ENCODE measurements around the gene TMEM170B. TPM values are rescaled to one million over a fixed set of nuclear protein-coding genes. Genes with fewer than 3 reads are reported as not detected.
A peak's percentile ranks its signal among the peaks of the same experiment; 100 is the strongest.

The TMEM170B gene
- total and polyA plus RNA-seq, 5 donors = 1.8 to 5.7 (median 5.2) TPM

GRCh38 chr6:11552442-11552841 lies 14.9 kb downstream of the TMEM170B start:
- Histone ChIP-seq H3K9me3 (ENCODE audit: control insufficient read depth, low read length) (peaks cover 1% of the 10 kb centered on the region), H3K27me3 (ENCODE audit: control insufficient read depth, insufficient read depth) (no peaks in the 10 kb centered on the region), H3K4me3 (ENCODE audit: low read length) (no peak overlapping the region), H3K27ac (ENCODE audit: low read length) (no peak overlapping the region), H3K4me1 (ENCODE audit: control insufficient read depth, insufficient read depth, low read length) (no peaks in the 10 kb centered on the region)
- intact Hi-C loops (cut with DNase I) = no loop called here
- DNase-seq (no peak), ATAC-seq (no peak)

GRCh38 chr6:11553824-11554223 lies 16.3 kb downstream of the TMEM170B start:
- H3K4me3 ChIP-seq (ENCODE audit: low read length) = no peak overlapping the region
- intact Hi-C loops (cut with DNase I) = no loop called here

GRCh38 chr6:11556309-11556708 lies 18.8 kb downstream of the TMEM170B start:
- H3K27ac ChIP-seq (ENCODE audit: low read length) = no peak overlapping the region

More at GRCh38 chr6:11553824-11554223, 16.3 kb downstream of the TMEM170B start:
- Histone ChIP-seq H3K27ac (ENCODE audit: low read length) (no peak overlapping the region), H3K27me3 (ENCODE audit: control insufficient read depth, insufficient read depth) (no peaks in the 10 kb centered on the region), H3K9me3 (ENCODE audit: control insufficient read depth, low read length) (peaks cover 1% of the 10 kb centered on the region), H3K4me1 (ENCODE audit: control insufficient read depth, insufficient read depth, low read length) (no peaks in the 10 kb centered on the region)
- 79% methylated on average over 3 of the region's 3 CpGs for WGBS
- no peak for ATAC-seq
- DNase-seq = no peak

GRCh38 chr6:11563793-11564192 lies 26.2 kb downstream of the TMEM170B start:
- ATAC-seq = no peak
- intact Hi-C loops (cut with DNase I) = no loop called here
- H3K27ac ChIP-seq (ENCODE audit: low read length) = no peak overlapping the region
- no peak for DNase-seq
- 82% methylated on average over 3 of the region's 3 CpGs for WGBS
- H3K4me1 ChIP-seq (ENCODE audit: control insufficient read depth, insufficient read depth, low read length) = peaks cover 2% of the 10 kb centered on the region
- no peaks in the 10 kb centered on the region for H3K27me3 ChIP-seq (ENCODE audit: control insufficient read depth, insufficient read depth)
- H3K9me3 ChIP-seq (ENCODE audit: control insufficient read depth, low read length) = no peaks in the 10 kb centered on the region
- no peak overlapping the region for H3K4me3 ChIP-seq (ENCODE audit: low read length)

More at GRCh38 chr6:11556309-11556708, 18.8 kb downstream of the TMEM170B start:
- H3K4me1 ChIP-seq (ENCODE audit: control insufficient read depth, insufficient read depth, low read length) = no peaks in the 10 kb centered on the region
- H3K9me3 ChIP-seq (ENCODE audit: control insufficient read depth, low read length) = peaks cover 1% of the 10 kb centered on the region
- no peaks in the 10 kb centered on the region for H3K27me3 ChIP-seq (ENCODE audit: control insufficient read depth, insufficient read depth)
- DNase-seq = no peak
- intact Hi-C loops (cut with DNase I) = no loop called here
- no peak overlapping the region for H3K4me3 ChIP-seq (ENCODE audit: low read length)
- WGBS = 95% methylated on average over 3 of the region's 3 CpGs
- no peak for ATAC-seq

GRCh38 chr6:11566609-11567008 lies 29.1 kb downstream of the TMEM170B start:
- intact Hi-C loops (cut with DNase I) = no loop called here
- H3K27ac ChIP-seq (ENCODE audit: low read length) = no peak overlapping the region
- no peak overlapping the region for H3K4me3 ChIP-seq (ENCODE audit: low read length)
- WGBS = 99% methylated on average over 8 of the region's 8 CpGs
- peaks cover 2% of the 10 kb centered on the region for H3K4me1 ChIP-seq (ENCODE audit: control insufficient read depth, insufficient read depth, low read length)
- no peaks in the 10 kb centered on the region for H3K27me3 ChIP-seq (ENCODE audit: control insufficient read depth, insufficient read depth)
- no peaks in the 10 kb centered on the region for H3K9me3 ChIP-seq (ENCODE audit: control insufficient read depth, low read length)
- ATAC-seq (no peak), DNase-seq (no peak)

GRCh38 chr6:11571073-11571472 lies 33.5 kb downstream of the TMEM170B start:
- no peak for DNase-seq
- WGBS = 91% methylated on average over 2 of the region's 2 CpGs
- Histone ChIP-seq H3K27me3 (ENCODE audit: control insufficient read depth, insufficient read depth) (no peaks in the 10 kb centered on the region), H3K27ac (ENCODE audit: low read length) (no peak overlapping the region), H3K4me1 (ENCODE audit: control insufficient read depth, insufficient read depth, low read length) (no peaks in the 10 kb centered on the region), H3K4me3 (ENCODE audit: low read length) (no peak overlapping the region), H3K9me3 (ENCODE audit: control insufficient read depth, low read length) (no peaks in the 10 kb centered on the region)
- intact Hi-C loops (cut with DNase I) = no loop called here
- no peak for ATAC-seq

- H3K4me3 ChIP-seq (ENCODE audit: low read length) = no peak overlapping the region
- DNase-seq (peak in 1 of 3 donors; percentile 31), ATAC-seq (peak; percentile 94 to 96)
- no peaks in the 10 kb centered on the region for H3K27me3 ChIP-seq (ENCODE audit: control insufficient read depth, insufficient read depth)
- no peak overlapping the region for H3K27ac ChIP-seq (ENCODE audit: low read length)
- no peaks in the 10 kb centered on the region for H3K4me1 ChIP-seq (ENCODE audit: control insufficient read depth, insufficient read depth, low read length)
- 51% methylated on average over 10 of the region's 10 CpGs for WGBS
- no peaks in the 10 kb centered on the region for H3K9me3 ChIP-seq (ENCODE audit: control insufficient read depth, low read length)
- intact Hi-C loops (cut with DNase I) = no loop called here
Observed at GRCh38 chr6:11575408-11576033, 38.0 kb downstream of the TMEM170B start.

GRCh38 chr6:11580686-11581405 lies 43.3 kb downstream of the TMEM170B start:
- intact Hi-C loops (cut with DNase I) = loop anchor here in 2 of 4 donors (10.0 kb wide), 1 partner anchor 1024 kb away; no protein-coding TSS in a partner anchor
- WGBS = 78% methylated on average over 4 of the region's 4 CpGs
- ATAC-seq = no peak

GRCh38 chr6:11584244-11584643 lies 46.7 kb downstream of the TMEM170B start:
- ATAC-seq = no peak
- no peak for DNase-seq
- Histone ChIP-seq H3K27ac (ENCODE audit: low read length) (no peak overlapping the region), H3K4me3 (ENCODE audit: low read length) (no peak overlapping the region), H3K4me1 (ENCODE audit: control insufficient read depth, insufficient read depth, low read length) (no peaks in the 10 kb centered on the region), H3K27me3 (ENCODE audit: control insufficient read depth, insufficient read depth) (no peaks in the 10 kb centered on the region), H3K9me3 (ENCODE audit: control insufficient read depth, low read length) (no peaks in the 10 kb centered on the region)
- WGBS = 59% methylated on average over 5 of the region's 5 CpGs
- intact Hi-C loops (cut with DNase I) = loop anchor here in 2 of 4 donors (10.0 kb wide), 1 partner anchor 1021 kb away; no protein-coding TSS in a partner anchor

More at GRCh38 chr6:11580686-11581405, 43.3 kb downstream of the TMEM170B start:
- DNase-seq = no peak
- Histone ChIP-seq H3K4me3 (ENCODE audit: low read length) (no peak overlapping the region), H3K9me3 (ENCODE audit: control insufficient read depth, low read length) (no peaks in the 10 kb centered on the region), H3K27ac (ENCODE audit: low read length) (no peak overlapping the region), H3K27me3 (ENCODE audit: control insufficient read depth, insufficient read depth) (no peaks in the 10 kb centered on the region), H3K4me1 (ENCODE audit: control insufficient read depth, insufficient read depth, low read length) (no peaks in the 10 kb centered on the region)

GRCh38 chr6:11585426-11586016 lies 48.0 kb downstream of the TMEM170B start:
- H3K4me3 ChIP-seq (ENCODE audit: low read length) = no peak overlapping the region
- no peak for ATAC-seq
- intact Hi-C loops (cut with DNase I) = loop anchor here in 3 of 4 donors (5.0 to 10.0 kb wide), 3 partner anchors 647 to 1019 kb away; no protein-coding TSS in a partner anchor
- H3K9me3 ChIP-seq (ENCODE audit: control insufficient read depth, low read length) = no peaks in the 10 kb centered on the region
- 12% methylated on average over 1 of the region's 1 CpG for WGBS
- no peaks in the 10 kb centered on the region for H3K27me3 ChIP-seq (ENCODE audit: control insufficient read depth, insufficient read depth)
- no peak overlapping the region for H3K27ac ChIP-seq (ENCODE audit: low read length)
- H3K4me1 ChIP-seq (ENCODE audit: control insufficient read depth, insufficient read depth, low read length) = no peaks in the 10 kb centered on the region
- no peak for DNase-seq

- intact Hi-C loops (cut with DNase I) = loop anchor here in 3 of 4 donors (5.0 to 10.0 kb wide), 3 partner anchors 646 to 1019 kb away; no protein-coding TSS in a partner anchor
- H3K4me3 ChIP-seq (ENCODE audit: low read length) = no peak overlapping the region
Observed at GRCh38 chr6:11586117-11586516, 48.6 kb downstream of the TMEM170B start.

More at GRCh38 chr6:11586117-11586516, 48.6 kb downstream of the TMEM170B start:
- DNase-seq = no peak
- WGBS = 88% methylated on average over 4 of the region's 4 CpGs
- H3K27ac ChIP-seq (ENCODE audit: low read length) = no peak overlapping the region
- H3K9me3 ChIP-seq (ENCODE audit: control insufficient read depth, low read length) = no peaks in the 10 kb centered on the region
- no peaks in the 10 kb centered on the region for H3K4me1 ChIP-seq (ENCODE audit: control insufficient read depth, insufficient read depth, low read length)
- no peaks in the 10 kb centered on the region for H3K27me3 ChIP-seq (ENCODE audit: control insufficient read depth, insufficient read depth)
- no peak for ATAC-seq
